Astrocyte of the spinal cord (primary cell): ENCODE data around the gene VTA1.
"Not testable (repeated sequence)": the region's sequence is repeated elsewhere in the genome, so short reads cannot be mapped to it uniquely, and the experiment has no call there.

Source experiments
- DNase-seq: peaks from one replicate; pipeline ENCODE4 v3.0.0; 2011; ENCODE audit warnings: low read depth, low spot score
- H3K4me3 ChIP-seq: 2 replicates; pipeline ENCODE4 v1.5.1; 2011; ENCODE audit warnings: low read depth, mild to moderate bottlenecking, low read length, moderate library complexity
- CTCF ChIP-seq: IDR thresholded peaks from 2 replicates; pipeline ENCODE4 v1.5.1; 2012; ENCODE audit warnings: low read depth, mild to moderate bottlenecking, low read length, inconsistent platforms
- in situ Hi-C: cut with HindIII; loops from 2 replicates; pipeline ENCODE4 v1.10.0; 2017; ENCODE audit warnings: low sequenced_read_pairs

The VTA1 gene

GRCh38 chr6:142121342-142121741, 25.7 kb upstream of the VTA1 start:
- in situ Hi-C loops, result no loop called here
- no peak for DNase-seq
- TF ChIP-seq CTCF, result no peak
- H3K4me3 ChIP-seq, result no peak overlapping the region

- in situ Hi-C loops, result no loop called here
- no peak for TF ChIP-seq CTCF
- no peak for DNase-seq
- H3K4me3 ChIP-seq, result no peak overlapping the region
Measured at GRCh38 chr6:142130814-142131213, 16.2 kb upstream of the VTA1 start.

GRCh38 chr6:142132625-142133024, 14.4 kb upstream of the VTA1 start, which contains the start of gene GJE1:
GJE1 (plus strand) TSS chr6:142132925; CDS start chr6:142133159, 234 bp downstream.
- no peak for DNase-seq
- H3K4me3 ChIP-seq, result no peak within 1 kb of the TSS
- no peak for TF ChIP-seq CTCF
- in situ Hi-C loops, result no loop called here

GRCh38 chr6:142138876-142139275, 8.2 kb upstream of the VTA1 start:
- in situ Hi-C loops, result no loop called here
- no peak for DNase-seq
- no peak for TF ChIP-seq CTCF
- H3K4me3 ChIP-seq, result no peak overlapping the region

GRCh38 chr6:142141531-142141930, 5.5 kb upstream of the VTA1 start:
- DNase-seq, in situ Hi-C loops, H3K4me3 ChIP-seq: not testable (repeated sequence)

- in situ Hi-C loops, result no loop called here
- DNase-seq, result peak; percentile 50
- no peak for TF ChIP-seq CTCF
Measured at GRCh38 chr6:142152746-142153145, 5.7 kb downstream of the VTA1 start.

GRCh38 chr6:142153196-142153595, 6.1 kb downstream of the VTA1 start:
- no peak for TF ChIP-seq CTCF
- DNase-seq, result no peak
- in situ Hi-C loops, result no loop called here
- H3K4me3 ChIP-seq, result no peak overlapping the region

More at GRCh38 chr6:142152746-142153145, 5.7 kb downstream of the VTA1 start:
- H3K4me3 ChIP-seq, result no peak overlapping the region
